22Rv1 (cell line): ENCODE data around the gene ZMYM3.

Experiments
- CTCF ChIP-seq: fragments of 450-650 bp; IDR thresholded peaks from 2 replicates; pipeline ENCODE4 v1.5.1; 2017; ENCODE audit warnings: mild to moderate bottlenecking
- ZFX ChIP-seq: fragments of 450-650 bp; IDR thresholded peaks from 2 replicates; pipeline ENCODE4 v1.6.1; 2017; ENCODE audit warnings: antibody characterized with exemption, borderline replicate concordance

- TF ChIP-seq CTCF (no peak), ZFX (no peak)
Observed at GRCh38 chrX:71302461-71303213, 48.7 kb upstream of the ZMYM3 start.
